Stimulated activated CD8-positive, alpha-beta memory T cell treated with anti-CD3 and anti-CD28 coated beads, Interleukin-15, amount 100 ng/mL, for 1 hour (primary cell): ENCODE results near the gene NUP214.

ENCODE experiments used
- DNase-seq: peaks from one replicate; pipeline ENCODE4 v3.0.0-alpha.2; 2020; ENCODE audit warnings: low read depth

NUP214 gene

DNA sequence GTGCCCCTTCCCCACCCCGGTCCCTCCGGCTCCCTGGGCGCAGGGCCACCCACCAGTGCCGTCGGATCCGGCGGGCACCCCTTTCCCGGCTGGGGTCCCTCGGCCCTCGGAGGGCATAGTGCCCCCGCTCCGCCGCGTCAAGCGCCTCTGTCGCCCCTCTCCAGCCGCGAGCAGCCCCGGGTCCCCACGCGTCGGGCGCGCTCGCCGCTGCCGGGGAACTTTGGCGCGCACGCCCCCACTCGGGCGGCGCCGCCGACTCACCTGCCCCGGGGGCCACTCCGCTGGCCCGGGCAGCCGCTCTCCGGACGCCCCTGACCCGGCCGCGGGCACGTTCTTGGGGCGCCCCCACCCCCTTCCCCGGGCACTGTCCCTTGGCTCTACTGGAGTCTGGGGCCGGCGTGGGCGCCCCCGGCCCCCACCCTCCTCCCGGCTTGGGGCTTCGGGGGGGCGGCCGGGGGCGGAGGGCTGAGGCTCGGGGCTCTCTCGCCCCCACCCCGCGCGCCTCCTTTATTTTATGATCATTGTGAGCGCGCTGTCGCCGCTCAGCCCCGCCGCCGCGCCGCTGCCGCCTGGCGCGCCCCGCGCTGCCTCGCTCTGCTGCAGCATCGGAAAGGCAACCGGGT lies 152.0 kb downstream of the NUP214 start:
- no peak for DNase-seq

DNA sequence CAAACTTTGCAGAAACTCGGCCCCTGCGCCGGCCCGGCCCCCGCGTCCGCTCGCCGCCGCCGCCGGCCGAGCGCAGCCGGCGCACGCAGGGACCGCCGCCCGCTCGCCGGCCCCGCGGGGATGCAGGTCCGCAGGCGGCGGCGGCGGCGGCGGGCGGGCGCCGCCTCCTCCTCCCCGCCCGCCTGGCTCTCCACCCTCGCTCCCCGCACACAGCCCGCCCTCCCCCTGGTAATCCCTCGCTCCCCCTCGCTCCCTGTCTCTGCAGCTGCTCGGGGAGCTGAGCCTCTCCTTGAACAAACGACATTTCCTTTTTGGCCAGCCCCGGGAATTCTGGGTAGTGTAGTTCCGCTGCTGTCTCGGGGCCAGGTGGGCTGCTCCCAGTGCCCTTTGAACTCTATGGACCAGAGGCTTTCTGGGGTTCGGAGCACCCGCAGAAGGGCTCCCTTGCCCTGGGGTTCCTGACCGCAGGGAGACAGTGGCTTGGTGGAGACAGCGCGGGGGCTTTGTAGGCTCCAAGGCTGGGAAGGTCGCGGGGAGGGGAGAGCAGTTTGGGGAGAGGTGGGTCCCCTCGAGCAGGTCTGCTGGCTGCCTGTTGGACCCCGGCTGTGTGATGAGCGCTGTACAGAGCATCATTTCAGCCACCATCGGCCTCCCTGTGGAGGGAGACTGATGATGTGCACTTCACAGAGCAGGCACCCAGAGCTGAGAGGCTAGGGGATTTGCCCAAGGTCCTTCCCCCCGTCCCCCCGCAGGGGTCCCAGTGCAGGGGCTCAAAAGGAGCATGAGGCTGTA lies 152.7 kb downstream of the NUP214 start:
- DNase-seq, result peak; percentile 46

DNA sequence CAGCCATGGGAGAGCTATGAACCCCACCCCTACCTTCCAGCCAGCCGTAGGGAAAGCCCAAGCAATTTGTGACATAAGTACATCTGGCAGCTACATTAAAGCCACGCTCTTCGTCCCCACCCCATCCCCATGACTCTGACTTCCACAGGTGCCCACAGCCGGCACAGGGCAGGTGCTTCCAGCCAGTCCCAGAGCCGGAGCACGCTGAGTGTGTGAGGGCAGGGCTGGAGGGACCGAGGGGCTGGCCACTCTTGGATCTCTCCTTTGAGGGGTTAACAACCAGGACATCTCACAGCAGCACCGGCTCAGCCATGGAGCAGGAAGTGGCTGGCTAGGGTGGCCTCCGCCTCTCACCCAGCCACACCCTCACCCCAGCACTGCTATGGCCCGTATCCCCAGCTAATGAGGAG lies 153.3 kb downstream of the NUP214 start:
- DNase-seq, result no peak

- DNase-seq, result no peak
These were observed 153.9 kb downstream of the NUP214 start for GRCh38 chr9:131279196-131279862.

DNA sequence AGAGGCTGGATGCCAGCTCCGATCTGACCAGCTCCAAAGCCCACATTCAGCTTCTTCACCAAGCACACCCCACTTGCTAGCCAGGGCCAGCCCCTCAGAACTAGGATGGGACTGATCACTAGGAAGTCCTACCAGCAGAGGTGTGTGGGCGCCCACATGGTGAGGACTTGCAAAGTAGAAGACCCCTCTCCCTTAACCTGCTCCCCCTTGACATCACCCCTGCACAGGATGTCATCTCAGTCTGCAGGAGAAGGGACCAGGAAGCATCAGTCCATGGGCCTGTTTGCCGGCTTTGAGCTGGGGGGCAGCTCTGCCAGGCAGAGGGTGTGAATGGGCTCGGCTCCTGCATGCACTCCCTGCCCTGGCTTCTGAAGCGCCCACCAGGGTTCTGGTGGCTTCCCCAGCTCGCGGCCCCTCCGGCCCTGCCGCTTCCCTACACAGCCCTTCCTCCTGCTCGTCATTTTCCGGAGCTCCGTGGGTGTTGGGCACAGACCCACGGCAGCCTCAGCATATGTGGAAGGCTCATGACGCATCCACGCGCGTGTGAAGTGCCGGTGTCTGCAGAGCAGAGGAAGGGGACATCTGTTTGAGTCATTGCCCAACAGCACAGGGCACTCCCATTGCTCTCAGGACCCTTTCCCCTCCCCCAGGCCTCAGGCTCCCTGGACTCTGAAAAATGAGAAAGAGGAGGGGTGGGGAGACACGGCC lies 154.6 kb downstream of the NUP214 start:
- no peak for DNase-seq

DNA sequence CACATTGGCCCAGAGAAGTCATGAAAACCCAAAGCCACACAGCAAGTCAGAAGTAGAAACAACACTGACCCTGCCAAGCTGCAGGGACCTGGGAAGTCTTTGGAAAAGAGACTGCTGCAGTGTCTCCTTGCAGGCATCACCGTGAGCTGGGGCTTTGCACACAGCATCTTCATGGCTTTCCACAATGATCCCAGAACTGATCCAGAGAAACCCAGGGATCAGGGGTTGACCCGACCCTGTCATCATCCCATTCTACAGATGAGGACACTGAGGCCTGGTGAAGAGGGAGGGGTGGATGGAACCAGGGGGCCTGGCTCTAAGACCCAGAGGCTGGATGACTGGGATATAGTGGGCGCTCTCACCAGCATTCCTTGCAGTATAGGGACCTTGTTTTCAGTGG lies 155.3 kb downstream of the NUP214 start:
- DNase-seq, result no peak

DNA sequence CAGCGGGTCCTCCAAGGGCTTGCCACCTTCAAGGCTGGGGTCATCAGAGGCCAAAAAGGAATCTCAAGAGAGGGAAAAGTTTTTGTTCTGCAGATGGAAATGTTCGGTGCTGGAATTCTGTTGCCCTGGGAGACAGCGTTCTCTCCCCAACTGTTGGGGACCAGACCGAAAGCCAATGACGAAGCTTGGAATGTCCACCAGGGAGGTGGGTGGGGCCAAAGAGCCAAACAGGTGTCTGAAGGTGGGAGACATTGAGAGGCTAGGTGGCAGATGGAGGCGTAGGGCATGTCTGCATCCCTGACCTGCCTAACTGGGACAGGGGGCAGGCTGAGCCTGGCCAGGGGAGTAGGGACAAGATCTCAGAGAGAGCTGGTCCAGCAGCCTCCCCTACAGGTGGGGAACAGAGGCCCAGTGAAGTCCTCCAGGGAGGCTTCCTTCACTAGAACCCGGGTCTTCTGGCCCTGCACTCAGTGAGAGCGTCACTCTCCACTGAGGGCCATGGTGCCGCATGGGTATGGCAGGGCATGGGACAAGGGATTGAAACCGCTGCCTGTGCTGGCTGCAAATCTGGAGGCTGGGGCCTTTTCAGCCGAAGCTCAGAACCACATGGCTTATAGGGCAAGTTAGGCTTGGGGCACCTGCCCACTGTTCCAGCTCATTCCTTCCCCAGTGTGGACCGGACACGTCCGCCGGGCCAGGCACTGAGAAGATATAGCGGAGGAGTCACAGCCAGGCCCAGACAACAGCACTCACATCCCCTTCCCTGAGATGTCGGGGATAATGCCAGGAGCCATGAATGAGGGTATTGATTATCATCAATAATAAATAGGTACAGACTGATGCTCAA lies 156.0 kb downstream of the NUP214 start:
- DNase-seq, result no peak

- no peak for DNase-seq
These were observed 156.8 kb downstream of the NUP214 start for GRCh38 chr9:131282175-131282574.

GRCh38 chr9:131282688-131283422 lies 157.5 kb downstream of the NUP214 start:
- DNase-seq, result no peak
